ENCODE measurements around the gene TEX12.

- TF ChIP-seq CTCF (IDR thresholded peaks at IDR 0.05) (no peak), POLR2A (IDR thresholded peaks at IDR 0.05) (no peak)
Measured at GRCh38 chr11:112121981-112122615, 45.1 kb upstream of the TEX12 start.
